HepG2 (cell line): ENCODE results near the gene ZNF8. TPM values are rescaled to one million over a fixed set of nuclear protein-coding genes. Genes with fewer than 3 reads are reported as not detected.

ENCODE experiments used
- ARNT ChIP-seq: fragments of 450-650 bp; IDR thresholded peaks from 2 replicates; pipeline ENCODE4 v1.6.1; 2017
- GATAD1 ChIP-seq: IDR thresholded peaks from 2 replicates; pipeline ENCODE4 v1.6.1; 2016; ENCODE audit warnings: missing genetic modification reagents, missing compliant biosample characterization
- GLI4 ChIP-seq: sonication (generic); formaldehyde crosslinking; IDR thresholded peaks from 2 replicates; pipeline ENCODE4 v1.5.1; 2020; ENCODE audit warnings: missing genetic modification reagents, mild to moderate bottlenecking, moderate library complexity, borderline replicate concordance
- IRX3 ChIP-seq: sonication (generic); formaldehyde crosslinking; IDR thresholded peaks from 2 replicates; pipeline ENCODE4 v1.8.1; 2023; ENCODE audit warnings: mild to moderate bottlenecking, low read depth, missing genetic modification reagents, borderline replicate concordance
- NR2F6 ChIP-seq, 2 experiments: IDR thresholded peaks; 2 replicates each; pipeline ENCODE4 v1.6.1; 2016; ENCODE audit warnings: antibody characterized with exemption in 1 of 2, mild to moderate bottlenecking in 1 of 2
- PHF20 ChIP-seq: sonication (generic); formaldehyde crosslinking; IDR thresholded peaks from 2 replicates; pipeline ENCODE4 v1.5.0; 2020; ENCODE audit warnings: mild to moderate bottlenecking, missing genetic modification reagents
- SALL2 ChIP-seq: sonication (generic); formaldehyde crosslinking; IDR thresholded peaks from 2 replicates; pipeline ENCODE4 v1.8.1; 2023; ENCODE audit warnings: mild to moderate bottlenecking, missing genetic modification reagents, inconsistent platforms
- SOX5 ChIP-seq: IDR thresholded peaks from 2 replicates; pipeline ENCODE4 v1.6.1; 2016; ENCODE audit warnings: borderline replicate concordance
- ZFX ChIP-seq: sonication (generic); formaldehyde crosslinking; IDR thresholded peaks from 2 replicates; pipeline ENCODE4 v1.4.0; 2020; ENCODE audit warnings: mild to moderate bottlenecking, low read depth, missing genetic modification reagents, moderate library complexity
- ZGPAT ChIP-seq: IDR thresholded peaks from 2 replicates; pipeline ENCODE4 v1.6.1; 2016; ENCODE audit warnings: mild to moderate bottlenecking
- ZNF138 ChIP-seq: sonication (generic); formaldehyde crosslinking; IDR thresholded peaks from 2 replicates; pipeline ENCODE4 v1.5.0; 2020; ENCODE audit warnings: mild to moderate bottlenecking, low read depth, missing genetic modification reagents
- ZNF317 ChIP-seq: sonication (generic); formaldehyde crosslinking; IDR thresholded peaks from 2 replicates; pipeline ENCODE4 v1.5.0; 2020; ENCODE audit warnings: mild to moderate bottlenecking, missing genetic modification reagents
- ZNF564 ChIP-seq: sonication (generic); formaldehyde crosslinking; IDR thresholded peaks from 2 replicates; pipeline ENCODE4 v1.8.1; 2023; ENCODE audit warnings: mild to moderate bottlenecking, missing genetic modification reagents
- ZNF878 ChIP-seq: sonication (generic); formaldehyde crosslinking; IDR thresholded peaks from 2 replicates; pipeline ENCODE4 v1.8.1; 2023; ENCODE audit warnings: mild to moderate bottlenecking, missing genetic modification reagents, moderate library complexity
- ZZZ3 ChIP-seq: sonication (generic); formaldehyde crosslinking; IDR thresholded peaks from 2 replicates; pipeline ENCODE4 v1.4.0; 2020; ENCODE audit warnings: missing genetic modification reagents, mild to moderate bottlenecking, borderline replicate concordance
- polyA plus RNA-seq, 8 experiments: library from polyadenylated mRNA; depleted of rRNA in 3 of 8; stranded (reverse) in 7 of 8; unstranded in 1 of 8; fragments of >200 nt; fragmentation: Illumina TruSeq in 4 of 8; extraction: Trizol in 4 of 8; gene quantifications; 2 replicates each; pipeline versions ENCODE4 v1.2.1 to v1.2.3, GENCODE V29; 2011 to 2016; ENCODE audit warnings: low read depth in 4 of 8, missing spikeins in 1 of 8, mixed read lengths in 1 of 8; ENCODE audit not compliant: insufficient read depth in 1 of 8
- total RNA-seq, 5 experiments: library from RNA; depleted of rRNA; stranded (reverse); fragments of >200 nt; fragmentation: Illumina TruSeq; extraction: Trizol; gene quantifications; 2 replicates each; pipeline ENCODE4 v1.2.3, GENCODE V29; 2016; ENCODE audit warnings: low read depth in 1 of 5
- TF ChIP-seq, protein P1 (sequence below): sonication (generic); formaldehyde crosslinking; IDR thresholded peaks from 2 replicates; pipeline ENCODE4 v1.5.1; 2020; ENCODE audit warnings: mild to moderate bottlenecking, missing genetic modification reagents, moderate library complexity
- TF ChIP-seq, protein P2 (sequence below): IDR thresholded peaks from 2 replicates; pipeline ENCODE4 v1.4.0; 2020; ENCODE audit warnings: mild to moderate bottlenecking, missing genetic modification reagents
- TF ChIP-seq, protein P3 (sequence below): sonication (generic); formaldehyde crosslinking; IDR thresholded peaks from 2 replicates; pipeline ENCODE4 v1.5.1; 2020; ENCODE audit warnings: mild to moderate bottlenecking, missing genetic modification reagents, moderate library complexity

Gene ZNF8
- total and polyA plus RNA-seq, 2 of the 13 experiments (the other 11 are each of a cell fraction or from before 2014, with no cell fraction given): 3.1 to 3.3 TPM

- TF ChIP-seq, protein P1, sequence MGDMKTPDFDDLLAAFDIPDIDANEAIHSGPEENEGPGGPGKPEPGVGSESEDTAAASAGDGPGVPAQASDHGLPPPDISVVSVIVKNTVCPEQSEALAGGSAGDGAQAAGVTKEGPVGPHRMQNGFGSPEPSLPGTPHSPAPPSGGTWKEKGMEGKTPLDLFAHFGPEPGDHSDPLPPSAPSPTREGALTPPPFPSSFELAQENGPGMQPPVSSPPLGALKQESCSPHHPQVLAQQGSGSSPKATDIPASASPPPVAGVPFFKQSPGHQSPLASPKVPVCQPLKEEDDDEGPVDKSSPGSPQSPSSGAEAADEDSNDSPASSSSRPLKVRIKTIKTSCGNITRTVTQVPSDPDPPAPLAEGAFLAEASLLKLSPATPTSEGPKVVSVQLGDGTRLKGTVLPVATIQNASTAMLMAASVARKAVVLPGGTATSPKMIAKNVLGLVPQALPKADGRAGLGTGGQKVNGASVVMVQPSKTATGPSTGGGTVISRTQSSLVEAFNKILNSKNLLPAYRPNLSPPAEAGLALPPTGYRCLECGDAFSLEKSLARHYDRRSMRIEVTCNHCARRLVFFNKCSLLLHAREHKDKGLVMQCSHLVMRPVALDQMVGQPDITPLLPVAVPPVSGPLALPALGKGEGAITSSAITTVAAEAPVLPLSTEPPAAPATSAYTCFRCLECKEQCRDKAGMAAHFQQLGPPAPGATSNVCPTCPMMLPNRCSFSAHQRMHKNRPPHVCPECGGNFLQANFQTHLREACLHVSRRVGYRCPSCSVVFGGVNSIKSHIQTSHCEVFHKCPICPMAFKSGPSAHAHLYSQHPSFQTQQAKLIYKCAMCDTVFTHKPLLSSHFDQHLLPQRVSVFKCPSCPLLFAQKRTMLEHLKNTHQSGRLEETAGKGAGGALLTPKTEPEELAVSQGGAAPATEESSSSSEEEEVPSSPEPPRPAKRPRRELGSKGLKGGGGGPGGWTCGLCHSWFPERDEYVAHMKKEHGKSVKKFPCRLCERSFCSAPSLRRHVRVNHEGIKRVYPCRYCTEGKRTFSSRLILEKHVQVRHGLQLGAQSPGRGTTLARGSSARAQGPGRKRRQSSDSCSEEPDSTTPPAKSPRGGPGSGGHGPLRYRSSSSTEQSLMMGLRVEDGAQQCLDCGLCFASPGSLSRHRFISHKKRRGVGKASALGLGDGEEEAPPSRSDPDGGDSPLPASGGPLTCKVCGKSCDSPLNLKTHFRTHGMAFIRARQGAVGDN (CRISPR knock-in tag): peak; percentile 85
- 0 out of 2 replicates have a peak, but pooled peaks have one; percentile 22 for TF ChIP-seq ZNF317
- peak; percentile 60; the same call in 1 of the 2 replicates for TF ChIP-seq IRX3 (CRISPR knock-in tag)
- TF ChIP-seq SOX5: peak; percentile 39; the same call in 1 of the 2 replicates
- TF ChIP-seq NR2F6 (IDR thresholded peaks at IDR 0.05): no peak
- peak; percentile 60; the same call in 1 of the 2 replicates for TF ChIP-seq NR2F6 (CRISPR knock-in tag; IDR thresholded peaks at IDR 0.05)
- peak; percentile 95 for TF ChIP-seq GATAD1 (CRISPR knock-in tag)
- TF ChIP-seq, protein P2, sequence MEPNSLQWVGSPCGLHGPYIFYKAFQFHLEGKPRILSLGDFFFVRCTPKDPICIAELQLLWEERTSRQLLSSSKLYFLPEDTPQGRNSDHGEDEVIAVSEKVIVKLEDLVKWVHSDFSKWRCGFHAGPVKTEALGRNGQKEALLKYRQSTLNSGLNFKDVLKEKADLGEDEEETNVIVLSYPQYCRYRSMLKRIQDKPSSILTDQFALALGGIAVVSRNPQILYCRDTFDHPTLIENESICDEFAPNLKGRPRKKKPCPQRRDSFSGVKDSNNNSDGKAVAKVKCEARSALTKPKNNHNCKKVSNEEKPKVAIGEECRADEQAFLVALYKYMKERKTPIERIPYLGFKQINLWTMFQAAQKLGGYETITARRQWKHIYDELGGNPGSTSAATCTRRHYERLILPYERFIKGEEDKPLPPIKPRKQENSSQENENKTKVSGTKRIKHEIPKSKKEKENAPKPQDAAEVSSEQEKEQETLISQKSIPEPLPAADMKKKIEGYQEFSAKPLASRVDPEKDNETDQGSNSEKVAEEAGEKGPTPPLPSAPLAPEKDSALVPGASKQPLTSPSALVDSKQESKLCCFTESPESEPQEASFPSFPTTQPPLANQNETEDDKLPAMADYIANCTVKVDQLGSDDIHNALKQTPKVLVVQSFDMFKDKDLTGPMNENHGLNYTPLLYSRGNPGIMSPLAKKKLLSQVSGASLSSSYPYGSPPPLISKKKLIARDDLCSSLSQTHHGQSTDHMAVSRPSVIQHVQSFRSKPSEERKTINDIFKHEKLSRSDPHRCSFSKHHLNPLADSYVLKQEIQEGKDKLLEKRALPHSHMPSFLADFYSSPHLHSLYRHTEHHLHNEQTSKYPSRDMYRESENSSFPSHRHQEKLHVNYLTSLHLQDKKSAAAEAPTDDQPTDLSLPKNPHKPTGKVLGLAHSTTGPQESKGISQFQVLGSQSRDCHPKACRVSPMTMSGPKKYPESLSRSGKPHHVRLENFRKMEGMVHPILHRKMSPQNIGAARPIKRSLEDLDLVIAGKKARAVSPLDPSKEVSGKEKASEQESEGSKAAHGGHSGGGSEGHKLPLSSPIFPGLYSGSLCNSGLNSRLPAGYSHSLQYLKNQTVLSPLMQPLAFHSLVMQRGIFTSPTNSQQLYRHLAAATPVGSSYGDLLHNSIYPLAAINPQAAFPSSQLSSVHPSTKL: peak; percentile 55
- peak; percentile 82 for TF ChIP-seq ZGPAT
- TF ChIP-seq ZNF878: no peak
- peak; percentile 82; the same call in 1 of the 2 replicates for TF ChIP-seq ZZZ3 (CRISPR knock-in tag)
- TF ChIP-seq ARNT: no peak
- no peak for TF ChIP-seq ZNF564 (CRISPR knock-in tag)
- peak; percentile 49; the same call in 1 of the 2 replicates for TF ChIP-seq ZNF138 (CRISPR knock-in tag)
- peak; percentile 94 for TF ChIP-seq SALL2 (CRISPR knock-in tag)
- TF ChIP-seq ZFX: peak; percentile 71
- TF ChIP-seq, protein P3, sequence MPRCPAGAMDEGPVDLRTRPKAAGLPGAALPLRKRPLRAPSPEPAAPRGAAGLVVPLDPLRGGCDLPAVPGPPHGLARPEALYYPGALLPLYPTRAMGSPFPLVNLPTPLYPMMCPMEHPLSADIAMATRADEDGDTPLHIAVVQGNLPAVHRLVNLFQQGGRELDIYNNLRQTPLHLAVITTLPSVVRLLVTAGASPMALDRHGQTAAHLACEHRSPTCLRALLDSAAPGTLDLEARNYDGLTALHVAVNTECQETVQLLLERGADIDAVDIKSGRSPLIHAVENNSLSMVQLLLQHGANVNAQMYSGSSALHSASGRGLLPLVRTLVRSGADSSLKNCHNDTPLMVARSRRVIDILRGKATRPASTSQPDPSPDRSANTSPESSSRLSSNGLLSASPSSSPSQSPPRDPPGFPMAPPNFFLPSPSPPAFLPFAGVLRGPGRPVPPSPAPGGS (CRISPR knock-in tag): peak; percentile 64; the same call in 1 of the 2 replicates
- TF ChIP-seq PHF20: peak; percentile 94
- TF ChIP-seq GLI4 (CRISPR knock-in tag): no peak
These were observed 26.5 kb downstream of the ZNF8 start, which contains the start of gene ERVK3-1 (continued) for GRCh38 chr19:58305065-58305931.
